Spleen (tissue), 11 donors: ENCODE results near the gene RRAGD. TPM values are rescaled to one million over a fixed set of nuclear protein-coding genes. Genes with fewer than 3 reads are reported as not detected.

Source experiments
- DNase-seq: peaks from one replicate; pipeline ENCODE4 v3.0.0-alpha.2; 2020
- H3K27ac ChIP-seq, 8 donors: fragments of 200-600 bp; sonication (generic) in 7 of 8; 1 replicate in 4 of 8; 2 replicates in 4 of 8; pipeline versions ENCODE4 v1.5.0 to v1.8.0; 2016 to 2021; ENCODE audit warnings: inconsistent platforms in 4 of 8, mild to moderate bottlenecking in 4 of 8, moderate library complexity in 1 of 8
- H3K27me3 ChIP-seq, 7 donors: fragments of 200-600 bp; sonication (generic) in 6 of 7; replicated peaks in 1 of 7; 1 replicate in 4 of 7; 2 replicates in 3 of 7; pipeline versions ENCODE4 v1.5.0 to v1.8.0; 2016 to 2021; ENCODE audit warnings: inconsistent platforms in 3 of 7, mild to moderate bottlenecking in 1 of 7
- H3K36me3 ChIP-seq, 6 donors: fragments of 200-600 bp; sonication (generic) in 5 of 6; 1 replicate in 4 of 6; 2 replicates in 2 of 6; pipeline versions ENCODE4 v1.5.0 to v1.8.0; 2016 to 2021; ENCODE audit warnings: inconsistent platforms in 2 of 6
- H3K4me1 ChIP-seq, 6 donors: fragments of 200-600 bp; sonication (generic) in 5 of 6; 1 replicate in 3 of 6; 2 replicates in 3 of 6; pipeline versions ENCODE4 v1.5.0 to v1.8.0; 2016 to 2021; ENCODE audit warnings: inconsistent platforms in 3 of 6
- H3K4me3 ChIP-seq, 8 donors: fragments of 200-600 bp; sonication (generic) in 7 of 8; 1 replicate in 4 of 8; 2 replicates in 4 of 8; pipeline versions ENCODE4 v1.5.0 to v1.8.0; 2016 to 2021; ENCODE audit warnings: inconsistent platforms in 4 of 8, mild to moderate bottlenecking in 4 of 8, moderate library complexity in 2 of 8
- H3K9me3 ChIP-seq, 8 donors: fragments of 200-600 bp; sonication (generic) in 7 of 8; 1 replicate in 4 of 8; 2 replicates in 4 of 8; pipeline versions ENCODE4 v1.5.0 to v1.8.0; 2016 to 2021; ENCODE audit warnings: inconsistent platforms in 4 of 8
- CTCF ChIP-seq, 11 experiments: fragments of 200-600 bp in 7 of 11; fragments of 450-650 bp in 4 of 11; sonication (generic) in 4 of 11; IDR thresholded peaks in 8 of 11; conservative IDR thresholded peaks in 3 of 11; 1 replicate in 7 of 11; 2 replicates in 4 of 11; pipeline versions ENCODE4 v1.4.0 to v1.8.0; 2016 to 2021; ENCODE audit warnings: antibody characterized with exemption in 11 of 11, inconsistent platforms in 4 of 11, mild to moderate bottlenecking in 1 of 11
- POLR2A ChIP-seq, 3 donors: fragments of 450-650 bp; IDR thresholded peaks; one replicate each; pipeline ENCODE4 v1.5.1; 2017; ENCODE audit warnings: antibody characterized with exemption in 3 of 3, mild to moderate bottlenecking in 1 of 3
- POLR2AphosphoS5 ChIP-seq, 3 donors: sonication (generic); formaldehyde crosslinking; IDR thresholded peaks; one replicate each; pipeline ENCODE4 v1.5.1; 2017; ENCODE audit warnings: antibody characterized with exemption in 3 of 3
- WGBS, 5 donors: extraction: QIAGEN DNeasy Blood & Tissue Kit in 3 of 5; methylation state at CpG; one replicate each; pipeline versions ENCODE4 v1.1.5 to v1.1.7; 2013 to 2018; 5-methylcytosine and 5-hydroxymethylcytosine counted together
- intact Hi-C: fragments of 100-400 bp; cut with DNase I; formaldehyde crosslinking; loops from one replicate; pipeline ENCODE4 v1.15.0; 2023; ENCODE audit warnings: low total_unique reads
- polyA plus RNA-seq, 3 donors: library from polyadenylated mRNA; stranded (reverse); fragments of 200-250 nt; gene quantifications; one replicate each; pipeline ENCODE4 v1.2.1, GENCODE V29; 2013
- total RNA-seq, 7 donors: library from RNA; depleted of rRNA in 3 of 7; stranded (reverse); fragments of >200 nt in 3 of 7; fragmentation: NEBNext Ultra II Directional in 4 of 7; extraction: Animal tissue kit (Norgen Biotek cat#: 25700) in 4 of 7; gene quantifications; one replicate each; pipeline versions ENCODE4 v1.1.0 to v1.2.1, GENCODE V29; 2016 to 2021
- donor health status: healthy with polysubstance abuse.
- donor health status: DM: no; HTN: no; CAD: no; lungs with moderate emphysema.
- donor health status: DM: no; HTN: no; CAD: no.
- donor health status: Bipolar disorder and iron deficiency.
- donor health status: healthy.
- donor health status: DM: no; HTN: no; CAD: no.
- donor health status: DM: yes; HTN: yes; CAD: no.

The RRAGD gene
- total and polyA plus RNA-seq, 10 donors: 3.1 to 26.5 (median 15.4) TPM

GRCh38 chr6:89386917-89387491, 25.1 kb downstream of the RRAGD start:
- Histone ChIP-seq H3K27ac (no peak overlapping the region), H3K36me3 (no peaks in the 10 kb centered on the region), H3K27me3 (no peaks in the 10 kb centered on the region), H3K9me3 (no peaks in the 10 kb centered on the region), H3K4me3 (no peak overlapping the region), H3K4me1 (peaks cover 0 to 11% (median 4%) of the 10 kb centered on the region in 6 donors)
- 84 to 94% (median 87%) methylated on average over 6 of the region's 6 CpGs for WGBS, 5 donors
- intact Hi-C loops: no loop called here
- no peak for TF ChIP-seq POLR2A (IDR thresholded peaks at IDR 0.05)
- DNase-seq: no peak

GRCh38 chr6:89385846-89386245, 26.2 kb downstream of the RRAGD start:
- intact Hi-C loops: no loop called here
- H3K27me3 ChIP-seq: no peaks in the 10 kb centered on the region
- no peaks in the 10 kb centered on the region for H3K36me3 ChIP-seq
- no peak overlapping the region for H3K27ac ChIP-seq
- DNase-seq: no peak
- H3K9me3 ChIP-seq: no peaks in the 10 kb centered on the region
- TF ChIP-seq POLR2A (IDR thresholded peaks at IDR 0.05) (no peak), CTCF (IDR thresholded peaks at IDR 0.05 in 8 of 11, conservative IDR thresholded peaks at IDR 0.05 in 3 of 11) (no peak), POLR2AphosphoS5 (IDR thresholded peaks at IDR 0.05) (no peak)
- no peak overlapping the region for H3K4me3 ChIP-seq
- 89 to 98% (median 95%) methylated on average over 7 of the region's 7 CpGs for WGBS, 5 donors
- H3K4me1 ChIP-seq: peaks cover 0 to 11% (median 4%) of the 10 kb centered on the region in 6 donors

GRCh38 chr6:89385156-89385667, 26.9 kb downstream of the RRAGD start:
- Histone ChIP-seq H3K4me3 (no peak overlapping the region), H3K4me1 (peaks cover 0 to 13% (median 4%) of the 10 kb centered on the region in 6 donors), H3K9me3 (no peaks in the 10 kb centered on the region), H3K27ac (no peak overlapping the region), H3K27me3 (no peaks in the 10 kb centered on the region), H3K36me3 (no peaks in the 10 kb centered on the region)
- intact Hi-C loops: no loop called here
- no peak for TF ChIP-seq POLR2AphosphoS5 (IDR thresholded peaks at IDR 0.05)
- no peak for TF ChIP-seq CTCF (IDR thresholded peaks at IDR 0.05 in 8 of 11, conservative IDR thresholded peaks at IDR 0.05 in 3 of 11)
- no peak for TF ChIP-seq POLR2A (IDR thresholded peaks at IDR 0.05)
- WGBS, 5 donors: 67 to 83% (median 81%) methylated on average over 5 of the region's 5 CpGs
- DNase-seq: no peak

- Histone ChIP-seq H3K9me3 (no peaks in the 10 kb centered on the region), H3K27me3 (no peaks in the 10 kb centered on the region), H3K36me3 (no peaks in the 10 kb centered on the region), H3K4me1 (peaks cover 0 to 23% (median under 1%) of the 10 kb centered on the region in 6 donors), H3K4me3 (no peak overlapping the region), H3K27ac (no peak overlapping the region)
- no peak for DNase-seq
- intact Hi-C loops: no loop called here
- 70 to 78% (median 77%) methylated on average over 2 of the region's 2 CpGs for WGBS, 5 donors
- no peak for TF ChIP-seq POLR2A (IDR thresholded peaks at IDR 0.05)
- no peak for TF ChIP-seq CTCF (IDR thresholded peaks at IDR 0.05 in 8 of 11, conservative IDR thresholded peaks at IDR 0.05 in 3 of 11)
- TF ChIP-seq POLR2AphosphoS5 (IDR thresholded peaks at IDR 0.05): no peak
Measured at GRCh38 chr6:89381031-89381430, 31.0 kb downstream of the RRAGD start.
